PC-9 (cell line): Measurements from ENCODE around the gene SMAD6.

Source experiments
- CTCF ChIP-seq: fragments of 200-600 bp; sonication (generic); conservative IDR thresholded peaks from 2 replicates; pipeline ENCODE4 v1.6.1; 2017; ENCODE audit warnings: mixed run types, antibody characterized with exemption, mild to moderate bottlenecking, moderate library complexity
- EZH2 ChIP-seq: fragments of 200-600 bp; sonication (generic); IDR thresholded peaks from 2 replicates; pipeline ENCODE4 v1.8.0; 2017; ENCODE audit warnings: antibody characterized with exemption, low read depth

- TF ChIP-seq CTCF = no peak
- no peak for TF ChIP-seq EZH2
These were observed 59.9 kb downstream of the SMAD6 start for GRCh38 chr15:66761726-66762595.
